ENCODE measurements around the gene ATG4B. TPM values are rescaled to one million over a fixed set of nuclear protein-coding genes. Genes with fewer than 3 reads are reported as not detected.

The ATG4B gene
- total and polyA plus RNA-seq, 4 donors, result 53.8 to 124 (median 74.1) TPM

- 98% methylated on average over 10 of the region's 13 CpGs for WGBS (ENCODE audit: insufficient coverage)
- Histone ChIP-seq H3K4me3 (ENCODE audit: low read depth, low read length) (no peak overlapping the region), H3K9me3 (ENCODE audit: control insufficient read depth, insufficient read depth, low read length) (no peaks in the 10 kb centered on the region), H3K36me3 (ENCODE audit: control insufficient read depth, insufficient read depth, low read length) (peaks cover 41% of the 10 kb centered on the region), H3K4me1 (ENCODE audit: control insufficient read depth, insufficient read depth, low read length) (peaks cover 20% of the 10 kb centered on the region), H3K27ac (ENCODE audit: low read depth, low read length) (no peak overlapping the region), H3K27me3 (ENCODE audit: control insufficient read depth, insufficient read depth, low read length) (no peaks in the 10 kb centered on the region)
- DNase-seq (ENCODE audit: low read depth in 4 of 6, low spot score in 6 of 6), result no peak
Observed at GRCh38 chr2:241611062-241611461, 26.4 kb upstream of the ATG4B start.

- Histone ChIP-seq H3K27ac (ENCODE audit: low read depth, low read length) (no peak overlapping the region), H3K4me1 (ENCODE audit: control insufficient read depth, insufficient read depth, low read length) (peaks cover 29% of the 10 kb centered on the region), H3K4me3 (ENCODE audit: low read depth, low read length) (no peak overlapping the region), H3K36me3 (ENCODE audit: control insufficient read depth, insufficient read depth, low read length) (peaks cover 33% of the 10 kb centered on the region), H3K9me3 (ENCODE audit: control insufficient read depth, insufficient read depth, low read length) (no peaks in the 10 kb centered on the region), H3K27me3 (ENCODE audit: control insufficient read depth, insufficient read depth, low read length) (no peaks in the 10 kb centered on the region)
- 76% methylated on average over 11 of the region's 20 CpGs for WGBS (ENCODE audit: insufficient coverage)
- DNase-seq (ENCODE audit: low read depth in 4 of 6, low spot score in 6 of 6), result peak in 1 of 6 donors; percentile 32
Observed at GRCh38 chr2:241612156-241613016, 25.1 kb upstream of the ATG4B start.

GRCh38 chr2:241613017-241613780 lies 24.3 kb upstream of the ATG4B start:
- Histone ChIP-seq H3K36me3 (ENCODE audit: control insufficient read depth, insufficient read depth, low read length) (peaks cover 30% of the 10 kb centered on the region), H3K27ac (ENCODE audit: low read depth, low read length) (no peak overlapping the region), H3K4me3 (ENCODE audit: low read depth, low read length) (no peak overlapping the region), H3K27me3 (ENCODE audit: control insufficient read depth, insufficient read depth, low read length) (no peaks in the 10 kb centered on the region), H3K4me1 (ENCODE audit: control insufficient read depth, insufficient read depth, low read length) (peaks cover 34% of the 10 kb centered on the region), H3K9me3 (ENCODE audit: control insufficient read depth, insufficient read depth, low read length) (no peaks in the 10 kb centered on the region)
- DNase-seq (ENCODE audit: low read depth in 4 of 6, low spot score in 6 of 6), result peak in 1 of 6 donors; percentile 23
- WGBS (ENCODE audit: insufficient coverage), result no CpG with 5 or more reads among the region's 15 CpGs

- WGBS (ENCODE audit: insufficient coverage), result 74% methylated on average over 3 of the region's 11 CpGs
- no peak overlapping the region for H3K4me3 ChIP-seq (ENCODE audit: low read depth, low read length)
- no peaks in the 10 kb centered on the region for H3K9me3 ChIP-seq (ENCODE audit: control insufficient read depth, insufficient read depth, low read length)
- DNase-seq (ENCODE audit: low read depth in 4 of 6, low spot score in 6 of 6), result no peak
- peaks cover 29% of the 10 kb centered on the region for H3K4me1 ChIP-seq (ENCODE audit: control insufficient read depth, insufficient read depth, low read length)
- peaks cover 38% of the 10 kb centered on the region for H3K36me3 ChIP-seq (ENCODE audit: control insufficient read depth, insufficient read depth, low read length)
- no peaks in the 10 kb centered on the region for H3K27me3 ChIP-seq (ENCODE audit: control insufficient read depth, insufficient read depth, low read length)
- H3K27ac ChIP-seq (ENCODE audit: low read depth, low read length), result no peak overlapping the region
Observed at GRCh38 chr2:241615041-241615440, 22.5 kb upstream of the ATG4B start.

- no peaks in the 10 kb centered on the region for H3K9me3 ChIP-seq (ENCODE audit: control insufficient read depth, insufficient read depth, low read length)
- no peak for DNase-seq (ENCODE audit: low read depth in 4 of 6, low spot score in 6 of 6)
- H3K4me1 ChIP-seq (ENCODE audit: control insufficient read depth, insufficient read depth, low read length), result peaks cover 25% of the 10 kb centered on the region
- no peak overlapping the region for H3K4me3 ChIP-seq (ENCODE audit: low read depth, low read length)
- peaks cover 43% of the 10 kb centered on the region for H3K36me3 ChIP-seq (ENCODE audit: control insufficient read depth, insufficient read depth, low read length)
- no peaks in the 10 kb centered on the region for H3K27me3 ChIP-seq (ENCODE audit: control insufficient read depth, insufficient read depth, low read length)
- no peak overlapping the region for H3K27ac ChIP-seq (ENCODE audit: low read depth, low read length)
- 89% methylated on average over 16 of the region's 16 CpGs for WGBS (ENCODE audit: insufficient coverage)
Observed at GRCh38 chr2:241615522-241616052, 21.9 kb upstream of the ATG4B start.

- H3K4me1 ChIP-seq (ENCODE audit: control insufficient read depth, insufficient read depth, low read length), result peaks cover 18% of the 10 kb centered on the region
- no peak overlapping the region for H3K4me3 ChIP-seq (ENCODE audit: low read depth, low read length)
- no peaks in the 10 kb centered on the region for H3K9me3 ChIP-seq (ENCODE audit: control insufficient read depth, insufficient read depth, low read length)
- H3K36me3 ChIP-seq (ENCODE audit: control insufficient read depth, insufficient read depth, low read length), result peaks cover 39% of the 10 kb centered on the region
- 91% methylated on average over 18 of the region's 30 CpGs for WGBS (ENCODE audit: insufficient coverage)
- H3K27ac ChIP-seq (ENCODE audit: low read depth, low read length), result no peak overlapping the region
- H3K27me3 ChIP-seq (ENCODE audit: control insufficient read depth, insufficient read depth, low read length), result no peaks in the 10 kb centered on the region
- no peak for DNase-seq (ENCODE audit: low read depth in 4 of 6, low spot score in 6 of 6)
Observed at GRCh38 chr2:241616168-241617125, 21.0 kb upstream of the ATG4B start.

GRCh38 chr2:241617431-241618154 lies 19.9 kb upstream of the ATG4B start:
- Histone ChIP-seq H3K36me3 (ENCODE audit: control insufficient read depth, insufficient read depth, low read length) (peaks cover 43% of the 10 kb centered on the region), H3K9me3 (ENCODE audit: control insufficient read depth, insufficient read depth, low read length) (no peaks in the 10 kb centered on the region), H3K4me3 (ENCODE audit: low read depth, low read length) (peak overlapping the region; percentile 12), H3K27ac (ENCODE audit: low read depth, low read length) (peak overlapping the region; percentile 16), H3K27me3 (ENCODE audit: control insufficient read depth, insufficient read depth, low read length) (no peaks in the 10 kb centered on the region), H3K4me1 (ENCODE audit: control insufficient read depth, insufficient read depth, low read length) (peaks cover 18% of the 10 kb centered on the region)
- DNase-seq (ENCODE audit: low read depth in 4 of 6, low spot score in 6 of 6), result peak in 2 of 6 donors; percentile 37 to 82
- 76% methylated on average over 12 of the region's 15 CpGs for whole genome bisulfite sequencing (ENCODE audit: insufficient coverage)

GRCh38 chr2:241618296-241618805 lies 19.1 kb upstream of the ATG4B start:
- Histone ChIP-seq H3K27me3 (ENCODE audit: control insufficient read depth, insufficient read depth, low read length) (no peaks in the 10 kb centered on the region), H3K27ac (ENCODE audit: low read depth, low read length) (no peak overlapping the region), H3K4me1 (ENCODE audit: control insufficient read depth, insufficient read depth, low read length) (peaks cover 18% of the 10 kb centered on the region), H3K4me3 (ENCODE audit: low read depth, low read length) (no peak overlapping the region), H3K36me3 (ENCODE audit: control insufficient read depth, insufficient read depth, low read length) (peaks cover 49% of the 10 kb centered on the region), H3K9me3 (ENCODE audit: control insufficient read depth, insufficient read depth, low read length) (no peaks in the 10 kb centered on the region)
- 86% methylated on average over 1 of the region's 5 CpGs for WGBS (ENCODE audit: insufficient coverage)
- no peak for DNase-seq (ENCODE audit: low read depth in 4 of 6, low spot score in 6 of 6)

Measured in spinal cord (tissue), 10 donors.